GM23338 (cell line): ENCODE results near the gene PPL. TPM values are rescaled to one million over a fixed set of nuclear protein-coding genes. Genes with fewer than 3 reads are reported as not detected.

Experiments
- ATAC-seq: fragments of 200-7000 bp; cut with Tn5 transposase; 3 replicates; pipeline ENCODE4 v1.9.1; 2020
- DNase-seq: peaks from one replicate; pipeline ENCODE4 v3.0.0-alpha.2; 2015; ENCODE audit warnings: low spot score
- H2AFZ ChIP-seq: fragments of 200-600 bp; sonication (generic); 2 replicates; pipeline ENCODE4 v1.8.0; 2016; ENCODE audit warnings: antibody characterized with exemption, mild to moderate bottlenecking, moderate library complexity
- H3F3A ChIP-seq: fragments of 200-600 bp; sonication (generic); replicated peaks from 2 replicates; pipeline ENCODE4 v1.8.0; 2017; ENCODE audit warnings: antibody characterized with exemption, mixed run types, low read depth
- H3K27ac ChIP-seq: fragments of 200-600 bp; sonication (generic); 2 replicates; pipeline ENCODE4 v1.6.1; 2016; ENCODE audit warnings: low read depth
- H3K27me3 ChIP-seq: fragments of 200-600 bp; sonication (generic); 2 replicates; pipeline ENCODE4 v1.8.0; 2016; ENCODE audit warnings: mild to moderate bottlenecking, mixed run types, moderate library complexity; ENCODE audit not compliant: insufficient read depth
- H3K36me3 ChIP-seq: fragments of 200-600 bp; sonication (generic); 2 replicates; pipeline ENCODE4 v1.8.0; 2016; ENCODE audit warnings: mild to moderate bottlenecking; ENCODE audit not compliant: insufficient read depth
- H3K4me1 ChIP-seq: fragments of 200-600 bp; sonication (generic); 2 replicates; pipeline ENCODE4 v1.8.0; 2016; ENCODE audit warnings: mild to moderate bottlenecking, moderate library complexity; ENCODE audit not compliant: insufficient read depth
- H3K4me2 ChIP-seq: fragments of 200-600 bp; sonication (generic); 2 replicates; pipeline ENCODE4 v1.7.1; 2017; ENCODE audit warnings: mixed run types
- H3K4me3 ChIP-seq: fragments of 200-600 bp; sonication (generic); 2 replicates; pipeline ENCODE4 v1.6.1; 2016; ENCODE audit warnings: mixed run types
- H3K79me2 ChIP-seq: fragments of 200-600 bp; sonication (generic); replicated peaks from 2 replicates; pipeline ENCODE4 v1.8.0; 2017; ENCODE audit warnings: mild to moderate bottlenecking; ENCODE audit not compliant: insufficient read depth
- H3K9me2 ChIP-seq: fragments of 200-600 bp; sonication (generic); 2 replicates; pipeline ENCODE4 v1.8.0; 2017; ENCODE audit not compliant: insufficient read depth
- H4K20me1 ChIP-seq: fragments of 200-600 bp; sonication (generic); replicated peaks from 2 replicates; pipeline ENCODE4 v1.8.0; 2017; ENCODE audit warnings: mild to moderate bottlenecking; ENCODE audit not compliant: insufficient read depth
- H3K27ac Mint-ChIP-seq: 2 replicates; pipeline ENCODE4 v1.8.0; 2020; ENCODE audit warnings: inconsistent platforms, mild to moderate bottlenecking, moderate library complexity, mixed read lengths
- H3K27me3 Mint-ChIP-seq: 3 replicates; pipeline ENCODE4 v1.8.0; 2022; ENCODE audit warnings: low read depth, mild to moderate bottlenecking, moderate library complexity, mixed read lengths, inconsistent platforms; ENCODE audit not compliant: insufficient read depth, poor library complexity
- H3K36me3 Mint-ChIP-seq: 3 replicates; pipeline ENCODE4 v1.8.0; 2021; ENCODE audit warnings: low read depth, mild to moderate bottlenecking, inconsistent platforms, moderate library complexity, mixed read lengths
- H3K4me1 Mint-ChIP-seq: 3 replicates; pipeline ENCODE4 v1.8.0; 2020; ENCODE audit warnings: mild to moderate bottlenecking, inconsistent platforms, mixed read lengths
- H3K4me3 Mint-ChIP-seq: 3 replicates; pipeline ENCODE4 v1.8.0; 2021; ENCODE audit warnings: moderate library complexity, mild to moderate bottlenecking, inconsistent platforms, mixed read lengths
- H3K9me3 Mint-ChIP-seq: 3 replicates; pipeline ENCODE4 v1.8.0; 2020; ENCODE audit warnings: moderate library complexity, mild to moderate bottlenecking, inconsistent platforms, mixed read lengths
- CREB1 ChIP-seq: fragments of 250-450 bp; sonication (Bioruptor Pico); IDR thresholded peaks from 2 replicates; pipeline ENCODE4 v1.5.0; 2020; ENCODE audit warnings: low read depth, mild to moderate bottlenecking, moderate library complexity
- CTCF ChIP-seq, 2 experiments: fragments of 200-600 bp in 1 of 2; sonication (generic) in 1 of 2; conservative IDR thresholded peaks; 2 replicates each; pipeline versions ENCODE4 v1.5.1 to v1.6.1; 2016 to 2017; ENCODE audit warnings: antibody characterized with exemption in 2 of 2, low read depth in 2 of 2, mild to moderate bottlenecking in 2 of 2, moderate library complexity in 1 of 2
- ETS1 ChIP-seq: IDR thresholded peaks from 2 replicates; pipeline ENCODE4 v1.6.1; 2016; ENCODE audit warnings: antibody characterized with exemption
- EZH2 ChIP-seq: fragments of 200-600 bp; sonication (generic); IDR thresholded peaks from one replicate; pipeline ENCODE4 v1.8.0; 2017; ENCODE audit warnings: antibody characterized with exemption, mild to moderate bottlenecking, low read depth; ENCODE audit not compliant: unreplicated experiment
- EZH2phosphoT487 ChIP-seq: fragments of 200-600 bp; sonication (generic); IDR thresholded peaks from one replicate; pipeline ENCODE4 v1.8.1; 2018; ENCODE audit warnings: antibody characterized with exemption; ENCODE audit not compliant: unreplicated experiment
- JUNB ChIP-seq: IDR thresholded peaks from one replicate; pipeline ENCODE4 v1.6.1; 2016; ENCODE audit warnings: antibody characterized with exemption; ENCODE audit not compliant: unreplicated experiment
- NANOG ChIP-seq: IDR thresholded peaks from 2 replicates; pipeline ENCODE4 v1.6.1; 2016; ENCODE audit warnings: antibody characterized with exemption, borderline replicate concordance
- POLR2AphosphoS5 ChIP-seq: IDR thresholded peaks from 2 replicates; pipeline ENCODE4 v1.6.1; 2016; ENCODE audit warnings: antibody characterized with exemption, low read depth
- STAT1 ChIP-seq: IDR thresholded peaks from one replicate; pipeline ENCODE4 v1.6.1; 2016; ENCODE audit warnings: antibody characterized with exemption; ENCODE audit not compliant: unreplicated experiment
- ZNF114 ChIP-seq: fragments of 250-450 bp; sonication (Bioruptor Pico); IDR thresholded peaks from 2 replicates; pipeline ENCODE4 v1.5.0; 2020; ENCODE audit warnings: mild to moderate bottlenecking, moderate library complexity
- ZNF331 ChIP-seq: fragments of 250-450 bp; sonication (Bioruptor Pico); IDR thresholded peaks from 2 replicates; pipeline ENCODE4 v1.5.0; 2020; ENCODE audit warnings: low read depth, mild to moderate bottlenecking, moderate library complexity
- polyA plus RNA-seq: library from polyadenylated mRNA; unstranded; fragments of >200 nt; fragmentation: Nextera tagmentation; extraction: Ambion mirVana; gene quantifications from 2 replicates; pipeline ENCODE4 v1.2.1, GENCODE V29; 2016
- total RNA-seq: library from RNA; depleted of rRNA; stranded (reverse); fragments of >200 nt; shearing (Covaris generic); gene quantifications from 2 replicates; pipeline ENCODE4 v1.2.3, GENCODE V29; 2014
- TF ChIP-seq, protein P1 (sequence below): IDR thresholded peaks from one replicate; pipeline ENCODE4 v1.6.1; 2018; ENCODE audit warnings: antibody characterized with exemption; ENCODE audit not compliant: unreplicated experiment
- TF ChIP-seq, protein P2 (sequence below): fragments of 250-450 bp; sonication (Bioruptor Pico); IDR thresholded peaks from 2 replicates; pipeline ENCODE4 v1.5.0; 2020; ENCODE audit warnings: mild to moderate bottlenecking, moderate library complexity

Gene PPL
- total and polyA plus RNA-seq, 2 experiments from 2014 or later, result 10.6 to 31.7 TPM

GRCh38 chr16:4898811-4899473, 38.0 kb downstream of the PPL start:
- peaks cover 3% of the 10 kb centered on the region; the same call in 1 of the 3 replicates for H3K4me1 Mint-ChIP-seq
- no peaks in the 10 kb centered on the region for H3K27me3 ChIP-seq
- no peak overlapping the region for H3K4me2 ChIP-seq
- H3K36me3 Mint-ChIP-seq, result peaks cover 39% of the 10 kb centered on the region
- H3K27ac ChIP-seq, result no peak overlapping the region
- no peaks in the 10 kb centered on the region for H4K20me1 ChIP-seq
- H2AFZ ChIP-seq, result no peak overlapping the region
- H3K27me3 Mint-ChIP-seq, result peaks cover 5% of the 10 kb centered on the region
- H3K4me3 Mint-ChIP-seq, result no peak overlapping the region
- H3K4me3 ChIP-seq, result no peak overlapping the region
- H3K9me3 Mint-ChIP-seq, result peaks cover 5% of the 10 kb centered on the region; the same call in 1 of the 3 replicates
- H3K27ac Mint-ChIP-seq, result no peak overlapping the region
- no peaks in the 10 kb centered on the region for H3K4me1 ChIP-seq
- TF ChIP-seq ZNF331, result no peak
- TF ChIP-seq ZNF114 (CRISPR knock-in tag), result no peak
- no peak for TF ChIP-seq POLR2AphosphoS5
- TF ChIP-seq, protein P1, sequence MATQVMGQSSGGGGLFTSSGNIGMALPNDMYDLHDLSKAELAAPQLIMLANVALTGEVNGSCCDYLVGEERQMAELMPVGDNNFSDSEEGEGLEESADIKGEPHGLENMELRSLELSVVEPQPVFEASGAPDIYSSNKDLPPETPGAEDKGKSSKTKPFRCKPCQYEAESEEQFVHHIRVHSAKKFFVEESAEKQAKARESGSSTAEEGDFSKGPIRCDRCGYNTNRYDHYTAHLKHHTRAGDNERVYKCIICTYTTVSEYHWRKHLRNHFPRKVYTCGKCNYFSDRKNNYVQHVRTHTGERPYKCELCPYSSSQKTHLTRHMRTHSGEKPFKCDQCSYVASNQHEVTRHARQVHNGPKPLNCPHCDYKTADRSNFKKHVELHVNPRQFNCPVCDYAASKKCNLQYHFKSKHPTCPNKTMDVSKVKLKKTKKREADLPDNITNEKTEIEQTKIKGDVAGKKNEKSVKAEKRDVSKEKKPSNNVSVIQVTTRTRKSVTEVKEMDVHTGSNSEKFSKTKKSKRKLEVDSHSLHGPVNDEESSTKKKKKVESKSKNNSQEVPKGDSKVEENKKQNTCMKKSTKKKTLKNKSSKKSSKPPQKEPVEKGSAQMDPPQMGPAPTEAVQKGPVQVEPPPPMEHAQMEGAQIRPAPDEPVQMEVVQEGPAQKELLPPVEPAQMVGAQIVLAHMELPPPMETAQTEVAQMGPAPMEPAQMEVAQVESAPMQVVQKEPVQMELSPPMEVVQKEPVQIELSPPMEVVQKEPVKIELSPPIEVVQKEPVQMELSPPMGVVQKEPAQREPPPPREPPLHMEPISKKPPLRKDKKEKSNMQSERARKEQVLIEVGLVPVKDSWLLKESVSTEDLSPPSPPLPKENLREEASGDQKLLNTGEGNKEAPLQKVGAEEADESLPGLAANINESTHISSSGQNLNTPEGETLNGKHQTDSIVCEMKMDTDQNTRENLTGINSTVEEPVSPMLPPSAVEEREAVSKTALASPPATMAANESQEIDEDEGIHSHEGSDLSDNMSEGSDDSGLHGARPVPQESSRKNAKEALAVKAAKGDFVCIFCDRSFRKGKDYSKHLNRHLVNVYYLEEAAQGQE, result no peak
- TF ChIP-seq, protein P2, sequence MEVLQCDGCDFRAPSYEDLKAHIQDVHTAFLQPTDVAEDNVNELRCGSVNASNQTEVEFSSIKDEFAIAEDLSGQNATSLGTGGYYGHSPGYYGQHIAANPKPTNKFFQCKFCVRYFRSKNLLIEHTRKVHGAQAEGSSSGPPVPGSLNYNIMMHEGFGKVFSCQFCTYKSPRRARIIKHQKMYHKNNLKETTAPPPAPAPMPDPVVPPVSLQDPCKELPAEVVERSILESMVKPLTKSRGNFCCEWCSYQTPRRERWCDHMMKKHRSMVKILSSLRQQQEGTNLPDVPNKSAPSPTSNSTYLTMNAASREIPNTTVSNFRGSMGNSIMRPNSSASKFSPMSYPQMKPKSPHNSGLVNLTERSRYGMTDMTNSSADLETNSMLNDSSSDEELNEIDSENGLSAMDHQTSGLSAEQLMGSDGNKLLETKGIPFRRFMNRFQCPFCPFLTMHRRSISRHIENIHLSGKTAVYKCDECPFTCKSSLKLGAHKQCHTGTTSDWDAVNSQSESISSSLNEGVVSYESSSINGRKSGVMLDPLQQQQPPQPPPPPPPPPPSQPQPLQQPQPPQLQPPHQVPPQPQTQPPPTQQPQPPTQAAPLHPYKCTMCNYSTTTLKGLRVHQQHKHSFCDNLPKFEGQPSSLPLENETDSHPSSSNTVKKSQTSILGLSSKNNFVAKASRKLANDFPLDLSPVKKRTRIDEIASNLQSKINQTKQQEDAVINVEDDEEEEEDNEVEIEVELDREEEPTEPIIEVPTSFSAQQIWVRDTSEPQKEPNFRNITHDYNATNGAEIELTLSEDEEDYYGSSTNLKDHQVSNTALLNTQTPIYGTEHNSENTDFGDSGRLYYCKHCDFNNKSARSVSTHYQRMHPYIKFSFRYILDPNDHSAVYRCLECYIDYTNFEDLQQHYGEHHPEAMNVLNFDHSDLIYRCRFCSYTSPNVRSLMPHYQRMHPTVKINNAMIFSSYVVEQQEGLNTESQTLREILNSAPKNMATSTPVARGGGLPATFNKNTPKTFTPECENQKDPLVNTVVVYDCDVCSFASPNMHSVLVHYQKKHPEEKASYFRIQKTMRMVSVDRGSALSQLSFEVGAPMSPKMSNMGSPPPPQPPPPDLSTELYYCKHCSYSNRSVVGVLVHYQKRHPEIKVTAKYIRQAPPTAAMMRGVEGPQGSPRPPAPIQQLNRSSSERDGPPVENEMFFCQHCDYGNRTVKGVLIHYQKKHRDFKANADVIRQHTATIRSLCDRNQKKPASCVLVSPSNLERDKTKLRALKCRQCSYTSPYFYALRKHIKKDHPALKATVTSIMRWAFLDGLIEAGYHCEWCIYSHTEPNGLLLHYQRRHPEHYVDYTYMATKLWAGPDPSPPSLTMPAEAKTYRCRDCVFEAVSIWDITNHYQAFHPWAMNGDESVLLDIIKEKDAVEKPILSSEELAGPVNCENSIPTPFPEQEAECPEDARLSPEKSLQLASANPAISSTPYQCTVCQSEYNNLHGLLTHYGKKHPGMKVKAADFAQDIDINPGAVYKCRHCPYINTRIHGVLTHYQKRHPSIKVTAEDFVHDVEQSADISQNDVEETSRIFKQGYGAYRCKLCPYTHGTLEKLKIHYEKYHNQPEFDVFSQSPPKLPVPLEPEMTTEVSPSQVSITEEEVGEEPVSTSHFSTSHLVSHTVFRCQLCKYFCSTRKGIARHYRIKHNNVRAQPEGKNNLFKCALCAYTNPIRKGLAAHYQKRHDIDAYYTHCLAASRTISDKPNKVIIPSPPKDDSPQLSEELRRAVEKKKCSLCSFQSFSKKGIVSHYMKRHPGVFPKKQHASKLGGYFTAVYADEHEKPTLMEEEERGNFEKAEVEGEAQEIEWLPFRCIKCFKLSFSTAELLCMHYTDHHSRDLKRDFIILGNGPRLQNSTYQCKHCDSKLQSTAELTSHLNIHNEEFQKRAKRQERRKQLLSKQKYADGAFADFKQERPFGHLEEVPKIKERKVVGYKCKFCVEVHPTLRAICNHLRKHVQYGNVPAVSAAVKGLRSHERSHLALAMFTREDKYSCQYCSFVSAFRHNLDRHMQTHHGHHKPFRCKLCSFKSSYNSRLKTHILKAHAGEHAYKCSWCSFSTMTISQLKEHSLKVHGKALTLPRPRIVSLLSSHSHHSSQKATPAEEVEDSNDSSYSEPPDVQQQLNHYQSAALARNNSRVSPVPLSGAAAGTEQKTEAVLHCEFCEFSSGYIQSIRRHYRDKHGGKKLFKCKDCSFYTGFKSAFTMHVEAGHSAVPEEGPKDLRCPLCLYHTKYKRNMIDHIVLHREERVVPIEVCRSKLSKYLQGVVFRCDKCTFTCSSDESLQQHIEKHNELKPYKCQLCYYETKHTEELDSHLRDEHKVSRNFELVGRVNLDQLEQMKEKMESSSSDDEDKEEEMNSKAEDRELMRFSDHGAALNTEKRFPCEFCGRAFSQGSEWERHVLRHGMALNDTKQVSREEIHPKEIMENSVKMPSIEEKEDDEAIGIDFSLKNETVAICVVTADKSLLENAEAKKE (CRISPR knock-in tag), result no peak
- no peak for TF ChIP-seq EZH2
- TF ChIP-seq NANOG, result no peak
- TF ChIP-seq EZH2phosphoT487, result no peak
- no peak for TF ChIP-seq STAT1
- no peak for TF ChIP-seq CREB1 (CRISPR knock-in tag)
- TF ChIP-seq ETS1, result no peak
- no peak for TF ChIP-seq JUNB
- no peak for TF ChIP-seq CTCF (conservative IDR thresholded peaks at IDR 0.05; ENCODE audit: low read depth in 2 of 2)
- H3F3A ChIP-seq, result no peaks in the 10 kb centered on the region
- H3K9me2 ChIP-seq, result no peaks in the 10 kb centered on the region
- no peaks in the 10 kb centered on the region for H3K79me2 ChIP-seq
- ATAC-seq (no peak), DNase-seq (no peak)
- no peaks in the 10 kb centered on the region for H3K36me3 ChIP-seq
